ENCODE results near the gene SPACA4.

SPACA4 gene

DNA sequence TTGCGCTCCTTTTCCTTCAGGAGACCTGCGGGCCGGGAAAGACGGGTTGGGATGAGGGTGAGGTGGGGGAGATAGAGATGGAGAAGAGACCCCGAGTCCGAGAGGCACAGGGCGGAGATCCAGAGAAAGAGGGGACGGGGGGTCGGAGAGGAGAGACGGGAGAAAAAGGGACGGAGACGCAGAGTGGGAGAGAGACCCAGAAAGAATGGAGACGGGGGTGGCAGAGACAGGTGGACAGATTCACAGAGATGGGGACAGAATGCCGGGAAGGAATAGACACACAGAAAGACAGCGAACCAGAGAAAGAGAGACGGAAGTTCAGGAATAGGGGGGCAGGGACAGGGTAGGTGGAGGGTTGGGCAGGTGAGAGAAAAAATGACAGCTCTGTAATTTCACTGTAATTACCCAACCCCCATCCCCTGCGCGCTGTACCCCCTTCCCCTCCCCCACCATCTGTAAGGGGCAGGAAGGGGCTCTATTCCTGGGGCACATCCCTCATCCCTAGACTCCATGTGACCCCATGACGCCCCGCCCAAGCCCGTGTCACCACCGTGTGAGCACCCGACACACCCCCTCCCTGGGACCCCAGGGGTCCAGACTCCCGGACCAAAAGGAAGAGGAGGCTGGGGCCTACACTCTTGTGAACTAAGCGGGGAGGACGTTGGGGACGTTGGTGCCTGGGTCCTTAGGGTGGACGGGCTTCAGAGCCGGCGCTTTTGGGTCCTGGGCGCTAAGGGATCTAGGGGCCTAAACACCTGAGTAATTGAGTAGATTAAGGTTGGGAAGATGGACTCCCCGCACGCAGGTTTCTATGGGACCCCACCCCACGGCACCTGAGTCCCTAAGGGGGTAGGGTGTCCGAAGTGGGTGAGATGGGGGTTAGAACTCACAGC is 29.7 kb downstream of the SPACA4 start:
- H3K27me3 ChIP-seq (replicated peaks) = no peaks in the 10 kb centered on the region
- TF ChIP-seq, protein P1, sequence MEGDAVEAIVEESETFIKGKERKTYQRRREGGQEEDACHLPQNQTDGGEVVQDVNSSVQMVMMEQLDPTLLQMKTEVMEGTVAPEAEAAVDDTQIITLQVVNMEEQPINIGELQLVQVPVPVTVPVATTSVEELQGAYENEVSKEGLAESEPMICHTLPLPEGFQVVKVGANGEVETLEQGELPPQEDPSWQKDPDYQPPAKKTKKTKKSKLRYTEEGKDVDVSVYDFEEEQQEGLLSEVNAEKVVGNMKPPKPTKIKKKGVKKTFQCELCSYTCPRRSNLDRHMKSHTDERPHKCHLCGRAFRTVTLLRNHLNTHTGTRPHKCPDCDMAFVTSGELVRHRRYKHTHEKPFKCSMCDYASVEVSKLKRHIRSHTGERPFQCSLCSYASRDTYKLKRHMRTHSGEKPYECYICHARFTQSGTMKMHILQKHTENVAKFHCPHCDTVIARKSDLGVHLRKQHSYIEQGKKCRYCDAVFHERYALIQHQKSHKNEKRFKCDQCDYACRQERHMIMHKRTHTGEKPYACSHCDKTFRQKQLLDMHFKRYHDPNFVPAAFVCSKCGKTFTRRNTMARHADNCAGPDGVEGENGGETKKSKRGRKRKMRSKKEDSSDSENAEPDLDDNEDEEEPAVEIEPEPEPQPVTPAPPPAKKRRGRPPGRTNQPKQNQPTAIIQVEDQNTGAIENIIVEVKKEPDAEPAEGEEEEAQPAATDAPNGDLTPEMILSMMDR (IDR thresholded peaks at IDR 0.05; ENCODE audit: low read depth, low read length, missing control alignments) = no peak
- H3K36me3 ChIP-seq (replicated peaks) = no peaks in the 10 kb centered on the region
- H3K27ac ChIP-seq = no peak overlapping the region
- in situ Hi-C loops (cut with HindIII; ENCODE audit: low pct_ligation_motif_present, low sequenced_read_pairs) = no loop called here
- DNase-seq = no peak
- no peak overlapping the region for H3K4me3 ChIP-seq (ENCODE audit: low read depth, low read length)

DNA sequence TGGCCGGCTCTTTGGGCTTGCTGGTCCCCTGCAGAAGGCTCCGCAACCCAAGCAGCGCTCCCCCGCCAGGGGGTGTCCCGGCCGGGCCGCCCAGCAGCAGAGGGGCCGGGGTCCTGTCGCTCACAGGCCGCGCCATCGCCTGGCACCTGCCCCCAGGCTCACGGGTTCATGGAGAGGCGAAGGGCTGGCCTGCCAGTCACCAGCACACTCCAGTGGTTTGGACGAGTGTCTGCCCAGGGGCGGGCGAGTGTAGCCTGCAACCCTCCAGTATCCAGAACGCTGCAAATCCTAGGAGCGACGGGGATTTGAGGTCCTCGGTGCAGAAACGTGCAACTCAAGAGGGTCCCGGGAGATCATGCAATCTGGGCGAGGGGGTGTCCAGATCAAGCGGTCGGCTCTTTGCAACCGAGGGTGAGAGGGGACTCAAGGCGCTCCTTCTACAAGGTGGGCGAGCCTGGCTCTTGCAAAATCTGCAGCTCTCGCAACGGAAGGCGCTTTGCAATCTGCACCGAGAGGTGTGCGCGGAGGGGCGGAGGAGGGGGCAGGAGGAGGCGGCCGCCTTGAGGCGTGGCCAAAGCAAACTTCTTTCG is 30.4 kb downstream of the SPACA4 start, which contains the start of gene DBP:
TSS of gene DBP (minus strand) at position 521 of the 590 bp plus-strand sequence. CDS start at position 136, 385 bp downstream.
- in situ Hi-C loops (cut with HindIII; ENCODE audit: low pct_ligation_motif_present, low sequenced_read_pairs) = no loop called here
- no peaks in the 10 kb centered on the region for H3K36me3 ChIP-seq (replicated peaks)
- DNase-seq = no peak
- H3K27ac ChIP-seq = peak within 1 kb of the TSS; percentile 26
- H3K4me3 ChIP-seq (ENCODE audit: low read depth, low read length) = peak within 1 kb of the TSS; percentile 45
- TF ChIP-seq, protein P1 (IDR thresholded peaks at IDR 0.05; ENCODE audit: low read depth, low read length, missing control alignments) = no peak
- no peaks in the 10 kb centered on the region for H3K27me3 ChIP-seq (replicated peaks)

DNA sequence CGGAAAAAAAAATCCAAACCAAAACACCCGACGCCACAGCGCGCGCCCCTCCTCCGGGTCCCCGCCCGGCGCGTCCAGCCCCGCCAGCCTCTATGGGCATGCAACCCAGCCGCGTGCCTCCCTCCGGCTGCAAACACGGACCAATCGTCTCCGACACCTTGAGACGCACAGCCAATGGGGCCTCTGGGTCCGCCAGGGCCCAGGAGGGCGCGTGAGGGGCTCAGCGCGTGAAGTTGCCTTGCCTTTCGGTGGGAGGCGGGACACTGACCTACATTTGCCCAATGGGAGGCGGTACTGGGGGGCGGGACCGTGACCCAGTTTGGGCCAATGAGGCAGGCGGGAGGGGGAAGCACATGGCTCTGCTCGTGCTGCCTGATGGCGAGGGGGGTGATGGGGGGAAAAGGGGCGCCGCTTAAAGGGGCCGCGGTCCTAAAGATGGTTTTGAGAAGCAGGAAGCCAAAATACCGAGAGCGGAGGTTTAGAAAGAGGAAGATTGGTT is 31.0 kb downstream of the SPACA4 start:
- TF ChIP-seq, protein P1 (IDR thresholded peaks at IDR 0.05; ENCODE audit: low read depth, low read length, missing control alignments) = no peak
- DNase-seq = peak; percentile 97
- Histone ChIP-seq H3K27me3 (replicated peaks) (no peaks in the 10 kb centered on the region), H3K36me3 (replicated peaks) (no peaks in the 10 kb centered on the region), H3K27ac (peak overlapping the region; percentile 26), H3K4me3 (ENCODE audit: low read depth, low read length) (peak overlapping the region; percentile 45)
- in situ Hi-C loops (cut with HindIII; ENCODE audit: low pct_ligation_motif_present, low sequenced_read_pairs) = no loop called here

DNA sequence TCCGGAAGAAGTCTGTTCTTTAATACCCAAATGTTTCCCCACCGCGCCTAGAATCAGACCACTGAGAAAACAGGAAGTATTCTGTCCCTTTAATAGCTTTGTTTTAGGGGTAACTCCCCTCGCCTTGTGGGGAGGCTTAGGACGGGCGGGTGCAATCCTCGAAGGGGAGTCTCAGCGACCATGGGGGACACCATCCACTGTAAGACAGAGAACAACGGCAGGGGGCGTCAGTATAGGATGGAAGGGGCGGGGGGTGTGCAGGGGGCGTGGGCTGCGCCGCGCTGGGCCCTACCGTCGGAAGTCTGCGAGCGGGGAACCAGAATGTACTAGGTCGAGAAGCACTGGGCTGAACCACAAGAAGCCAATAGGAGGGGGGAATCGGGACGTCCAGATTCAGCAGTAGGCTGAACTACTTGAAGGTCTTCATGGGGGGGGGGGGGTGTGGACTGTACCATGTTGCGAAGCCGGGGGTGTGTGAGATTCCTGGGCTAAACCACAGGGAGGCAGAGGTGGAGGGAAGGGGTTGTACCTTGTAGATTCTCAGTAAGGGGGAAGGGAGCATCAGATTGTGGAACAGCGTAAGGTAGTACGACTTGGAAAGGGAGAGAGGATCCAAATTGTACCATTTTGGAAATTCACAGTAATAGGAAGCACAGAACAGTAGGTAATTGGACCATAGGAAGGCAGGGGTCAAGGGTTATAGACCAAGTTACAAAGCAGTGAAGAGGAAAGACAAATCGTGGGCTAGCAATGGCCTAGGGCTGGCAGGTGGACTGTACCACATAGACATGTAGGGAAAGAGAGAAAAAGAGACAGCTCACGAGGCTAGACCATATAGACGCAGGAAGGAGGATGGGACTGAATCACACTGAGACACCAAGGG is 31.6 kb downstream of the SPACA4 start:
- Histone ChIP-seq H3K4me3 (ENCODE audit: low read depth, low read length) (peak overlapping the region; percentile 45), H3K36me3 (replicated peaks) (no peaks in the 10 kb centered on the region), H3K27me3 (replicated peaks) (no peaks in the 10 kb centered on the region), H3K27ac (peak overlapping the region; percentile 26)
- TF ChIP-seq, protein P1 (IDR thresholded peaks at IDR 0.05; ENCODE audit: low read depth, low read length, missing control alignments) = peak; percentile 17
- in situ Hi-C loops (cut with HindIII; ENCODE audit: low pct_ligation_motif_present, low sequenced_read_pairs) = no loop called here
- DNase-seq = peak; percentile 83

DNA sequence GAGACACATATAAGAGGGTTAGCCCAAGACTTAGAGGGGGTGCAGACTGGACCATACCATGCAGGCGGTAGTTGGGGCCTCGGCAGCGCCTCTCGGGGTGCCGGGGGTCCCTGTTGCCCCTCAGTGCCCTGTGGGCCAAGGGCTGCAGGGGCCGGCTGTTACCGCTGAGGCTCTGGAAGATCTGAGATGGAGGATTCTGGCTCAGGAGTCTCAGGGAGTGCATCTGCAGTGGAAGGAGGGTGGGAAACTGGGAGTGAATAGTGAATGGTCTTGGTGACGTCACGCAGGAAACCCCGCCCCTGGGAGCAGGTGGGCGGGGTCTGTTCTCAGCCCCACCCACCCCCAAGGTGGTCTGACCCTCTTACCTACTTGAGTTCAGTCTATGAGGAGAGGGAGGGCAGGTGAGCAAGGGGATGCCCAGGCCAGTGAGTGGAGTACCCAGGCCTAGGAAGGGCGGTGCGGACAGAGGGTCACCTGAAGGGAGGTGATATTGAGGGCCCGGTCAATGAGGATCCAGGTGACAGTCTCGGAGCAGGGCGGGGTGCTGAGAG is 32.4 kb downstream of the SPACA4 start:
- in situ Hi-C loops (cut with HindIII; ENCODE audit: low pct_ligation_motif_present, low sequenced_read_pairs) = no loop called here
- Histone ChIP-seq H3K27ac (no peak overlapping the region), H3K4me3 (ENCODE audit: low read depth, low read length) (no peak overlapping the region)

More for the DNA sequence above, 32.4 kb downstream of the SPACA4 start:
- no peaks in the 10 kb centered on the region for H3K27me3 ChIP-seq (replicated peaks)
- no peaks in the 10 kb centered on the region for H3K36me3 ChIP-seq (replicated peaks)
- no peak for DNase-seq
- TF ChIP-seq, protein P1 (IDR thresholded peaks at IDR 0.05; ENCODE audit: low read depth, low read length, missing control alignments) = no peak
